Psoas muscle (tissue), 8 donors: Measurements from ENCODE around the gene ABCC9. TPM values are rescaled to one million over a fixed set of nuclear protein-coding genes. Genes with fewer than 3 reads are reported as not detected.

Source experiments
- ATAC-seq, 4 donors: fragments of 200-7000 bp; cut with Tn5 transposase; one replicate each; pipeline ENCODE4 v1.9.1; 2020; ENCODE audit warnings: moderate library complexity in 3 of 4, mild to moderate bottlenecking in 2 of 4
- DNase-seq, 2 donors: peaks; one replicate each; pipeline ENCODE4 v3.0.0-alpha.2; 2020
- H3K27ac ChIP-seq: fragments of 200-600 bp; one replicate; pipeline ENCODE4 v1.8.0; 2022
- H3K27me3 ChIP-seq, 3 donors: fragments of 200-600 bp in 1 of 3; one replicate each; pipeline versions ENCODE4 v1.6.1 to v1.8.0; 2013 to 2022; ENCODE audit warnings: low read length in 2 of 3, mild to moderate bottlenecking in 2 of 3, moderate library complexity in 1 of 3; ENCODE audit not compliant: insufficient read depth in 3 of 3
- H3K36me3 ChIP-seq, 2 donors: fragments of 200-600 bp in 1 of 2; one replicate each; pipeline versions ENCODE4 v1.6.1 to v1.8.0; 2013 to 2022; ENCODE audit warnings: low read depth in 1 of 2, mild to moderate bottlenecking in 1 of 2, moderate library complexity in 1 of 2; ENCODE audit not compliant: insufficient read depth in 1 of 2
- H3K4me1 ChIP-seq: fragments of 200-600 bp; one replicate; pipeline ENCODE4 v1.8.0; 2022
- H3K4me3 ChIP-seq: fragments of 200-600 bp; one replicate; pipeline ENCODE4 v1.8.0; 2022; ENCODE audit warnings: mild to moderate bottlenecking
- H3K9me3 ChIP-seq: fragments of 200-600 bp; one replicate; pipeline ENCODE4 v1.8.0; 2022
- WGBS, 3 donors: extraction: QIAGEN DNeasy Blood & Tissue Kit; methylation state at CpG; one replicate each; pipeline versions ENCODE4 v1.1.6 to v1.1.7; 2013; 5-methylcytosine and 5-hydroxymethylcytosine counted together
- intact Hi-C, 2 donors: fragments of 100-400 bp; cut with DNase I; formaldehyde crosslinking; loops; one replicate each; pipeline versions ENCODE4 v1.11.0 to v1.14.2; 2022
- polyA plus RNA-seq, 3 donors: library from polyadenylated mRNA; stranded (reverse); fragments of 200-250 nt; gene quantifications; one replicate each; pipeline ENCODE4 v1.2.3, GENCODE V29; 2013
- total RNA-seq, 4 donors: library from RNA; stranded (reverse); fragmentation: NEBNext Ultra II Directional in 2 of 4; extraction: Animal tissue kit (Norgen Biotek cat#: 25700) in 2 of 4; gene quantifications; one replicate each; pipeline versions ENCODE4 v1.2.1 to v1.2.4, GENCODE V29; 2021 to 2023
- TF ChIP-seq, protein P1 (sequence below): fragments of 200-600 bp; IDR thresholded peaks from one replicate; pipeline ENCODE4 v1.8.0; 2022; ENCODE audit warnings: antibody characterized with exemption
- donor health status: healthy with polysubstance abuse.
- donor health status: DM: no; HTN: no; CAD: no; lungs with moderate emphysema.
- donor health status: Bipolar disorder and iron deficiency.
- donor health status: healthy.
- donor health status: DM: yes; HTN: yes; CAD: no.
- donor health status: DM: no; HTN: no; CAD: no.
- donor health status: DM: no; HTN: no; CAD: no.
- donor health status: DM: yes; HTN: yes; CAD: no.

ABCC9 gene
- total and polyA plus RNA-seq, 7 donors: 4.5 to 94.9 (median 52.7) TPM

DNA sequence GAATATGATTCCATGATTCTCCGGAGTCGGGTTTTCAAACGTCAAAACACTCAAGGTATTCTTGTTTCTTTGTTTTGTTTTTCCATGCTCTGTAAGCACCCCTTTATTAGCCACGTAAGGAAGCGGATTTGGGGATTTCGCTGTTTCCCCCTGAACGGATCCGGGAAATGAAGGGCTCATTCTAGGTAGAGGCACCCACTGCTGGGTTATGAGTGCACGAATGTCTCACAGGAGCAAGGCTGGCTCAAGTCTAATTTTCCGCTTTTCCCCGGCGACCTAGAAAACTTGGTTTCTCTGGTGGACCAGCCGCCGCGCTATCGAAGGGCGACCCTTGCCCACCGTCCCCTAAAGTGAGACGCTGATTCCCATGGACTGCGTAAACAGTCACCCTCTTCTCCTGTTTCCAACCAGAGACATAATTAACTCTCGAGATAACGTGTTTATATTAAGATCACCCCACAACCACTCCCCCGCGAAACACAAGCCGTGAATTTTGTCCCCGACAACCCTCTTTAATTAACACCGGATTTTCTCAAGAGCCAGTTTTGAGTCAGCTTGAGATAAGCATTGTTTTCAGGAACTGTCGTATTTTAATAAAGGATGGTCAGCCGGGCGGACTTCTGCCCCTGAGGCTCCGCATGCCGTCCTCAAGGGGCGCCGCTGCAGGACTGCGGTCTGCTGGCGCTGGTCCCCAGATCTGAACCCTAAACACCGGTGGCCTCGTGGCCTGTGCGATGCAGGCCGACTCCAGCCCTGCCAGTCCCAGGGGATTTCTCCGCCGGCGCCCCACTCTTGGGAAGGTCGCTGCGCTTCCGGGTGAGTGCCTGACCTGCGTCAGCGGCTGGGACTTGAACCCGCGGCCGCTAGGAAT is 515 bp upstream of the ABCC9 start:
- Histone ChIP-seq H3K36me3 (peaks cover 0 to under 1% of the 10 kb centered on the region in 2 donors), H3K27ac (peak overlapping the region; percentile 94), H3K4me1 (peaks cover 18% of the 10 kb centered on the region), H3K4me3 (peak overlapping the region; percentile 80), H3K9me3 (peaks cover 16% of the 10 kb centered on the region), H3K27me3 (no peaks in the 10 kb centered on the region)
- peak; percentile 71 to 87 for DNase-seq
- 2 to 3% (median 2%) methylated on average over 51 of the region's 51 CpGs for WGBS, 3 donors
- intact Hi-C loops: loop anchor here in 1 of 2 donors (5.0 kb wide), 1 partner anchor 51 kb away; no protein-coding TSS in a partner anchor
- ATAC-seq: peak; percentile 82 to 87 (median 86)
- TF ChIP-seq, protein P1, sequence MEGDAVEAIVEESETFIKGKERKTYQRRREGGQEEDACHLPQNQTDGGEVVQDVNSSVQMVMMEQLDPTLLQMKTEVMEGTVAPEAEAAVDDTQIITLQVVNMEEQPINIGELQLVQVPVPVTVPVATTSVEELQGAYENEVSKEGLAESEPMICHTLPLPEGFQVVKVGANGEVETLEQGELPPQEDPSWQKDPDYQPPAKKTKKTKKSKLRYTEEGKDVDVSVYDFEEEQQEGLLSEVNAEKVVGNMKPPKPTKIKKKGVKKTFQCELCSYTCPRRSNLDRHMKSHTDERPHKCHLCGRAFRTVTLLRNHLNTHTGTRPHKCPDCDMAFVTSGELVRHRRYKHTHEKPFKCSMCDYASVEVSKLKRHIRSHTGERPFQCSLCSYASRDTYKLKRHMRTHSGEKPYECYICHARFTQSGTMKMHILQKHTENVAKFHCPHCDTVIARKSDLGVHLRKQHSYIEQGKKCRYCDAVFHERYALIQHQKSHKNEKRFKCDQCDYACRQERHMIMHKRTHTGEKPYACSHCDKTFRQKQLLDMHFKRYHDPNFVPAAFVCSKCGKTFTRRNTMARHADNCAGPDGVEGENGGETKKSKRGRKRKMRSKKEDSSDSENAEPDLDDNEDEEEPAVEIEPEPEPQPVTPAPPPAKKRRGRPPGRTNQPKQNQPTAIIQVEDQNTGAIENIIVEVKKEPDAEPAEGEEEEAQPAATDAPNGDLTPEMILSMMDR: peak; percentile 61

DNA sequence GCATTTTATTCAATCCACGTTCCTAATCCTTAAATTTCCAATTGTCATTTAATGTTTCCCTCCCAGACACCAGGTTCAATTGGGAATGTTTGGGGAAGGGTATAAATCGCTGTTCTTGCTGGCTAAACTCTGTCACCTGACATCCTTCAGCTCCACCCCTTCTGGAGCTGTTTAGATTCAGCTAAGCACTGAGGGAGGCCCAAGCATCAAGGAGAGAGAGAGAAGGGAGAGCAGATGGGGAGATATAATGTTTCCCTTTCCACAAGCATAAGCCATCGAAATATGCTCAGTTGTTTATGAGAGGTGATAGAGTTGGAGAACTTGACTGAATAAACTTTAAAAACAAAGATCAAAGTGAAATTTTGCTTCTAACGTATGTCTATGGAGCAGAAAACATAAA is 1.8 kb downstream of the ABCC9 start:
- Histone ChIP-seq H3K36me3 (peaks cover 0 to 24% of the 10 kb centered on the region in 2 donors), H3K27me3 (no peaks in the 10 kb centered on the region), H3K27ac (peak overlapping the region; percentile 94), H3K9me3 (no peaks in the 10 kb centered on the region), H3K4me3 (peak overlapping the region; percentile 80), H3K4me1 (peaks cover 18% of the 10 kb centered on the region)
- peak in 3 of 4 donors; percentile 39 to 57 (median 47) for ATAC-seq
- DNase-seq: no peak
- intact Hi-C loops: loop anchor here in 1 of 2 donors (10.0 kb wide), 1 partner anchor 105 kb away; no protein-coding TSS in a partner anchor
- 48 to 70% (median 51%) methylated on average over 4 of the region's 4 CpGs for WGBS, 3 donors
- TF ChIP-seq, protein P1: no peak

DNA sequence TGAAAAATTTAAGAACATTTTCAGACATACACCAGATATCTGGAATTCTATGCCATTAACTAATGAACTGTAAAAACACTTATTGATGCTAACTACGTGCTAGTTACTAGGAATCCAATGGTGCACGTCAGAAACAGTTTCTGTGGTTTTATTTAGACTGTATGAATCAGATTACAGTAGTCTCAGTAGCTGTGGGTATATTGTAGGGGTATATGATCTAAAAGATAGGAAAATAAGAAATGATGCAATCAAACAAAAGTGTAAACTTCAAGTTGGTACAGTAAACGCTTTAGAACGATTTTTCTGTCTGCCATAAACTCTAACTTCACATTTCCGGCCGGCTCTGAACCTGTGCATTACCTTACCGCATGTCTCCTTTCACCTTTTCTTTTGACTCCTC is 2.3 kb downstream of the ABCC9 start:
- DNase-seq: no peak
- H3K9me3 ChIP-seq: no peaks in the 10 kb centered on the region
- H3K27ac ChIP-seq: peak overlapping the region; percentile 94
- H3K27me3 ChIP-seq: no peaks in the 10 kb centered on the region
- no peak for ATAC-seq
- intact Hi-C loops: loop anchor here in 1 of 2 donors (10.0 kb wide), 1 partner anchor 104 kb away; no protein-coding TSS in a partner anchor
- 65 to 74% (median 68%) methylated on average over 7 of the region's 7 CpGs for WGBS, 3 donors
- TF ChIP-seq, protein P1: no peak
- H3K4me1 ChIP-seq: peaks cover 18% of the 10 kb centered on the region
- H3K4me3 ChIP-seq: peak overlapping the region; percentile 80
- H3K36me3 ChIP-seq: peaks cover 0 to 30% of the 10 kb centered on the region in 2 donors

- no peaks in the 10 kb centered on the region for H3K27me3 ChIP-seq
- H3K27ac ChIP-seq: peak overlapping the region; percentile 17
- H3K9me3 ChIP-seq: no peaks in the 10 kb centered on the region
- H3K4me1 ChIP-seq: peaks cover 18% of the 10 kb centered on the region
- H3K4me3 ChIP-seq: no peak overlapping the region
- TF ChIP-seq, protein P1: no peak
- 92 to 95% (median 93%) methylated on average over 1 of the region's 1 CpG for WGBS, 3 donors
- intact Hi-C loops: loop anchor here in 1 of 2 donors (10.0 kb wide), 1 partner anchor 99 kb away; no protein-coding TSS in a partner anchor
- H3K36me3 ChIP-seq: peaks cover 3 to 70% of the 10 kb centered on the region in 2 donors
- no peak for ATAC-seq
- DNase-seq: no peak
Observed at GRCh38 chr12:21934173-21934572, 7.1 kb downstream of the ABCC9 start.
